Cerebellar nuclear complex (tissue), 1 donor: ENCODE results near the gene MSI2.

Experiments
- DNase-seq, 2 experiments: peaks; one replicate each; lab custom pipeline; 2025; lab: John Stamatoyannopoulos, UW

The MSI2 gene

DNA sequence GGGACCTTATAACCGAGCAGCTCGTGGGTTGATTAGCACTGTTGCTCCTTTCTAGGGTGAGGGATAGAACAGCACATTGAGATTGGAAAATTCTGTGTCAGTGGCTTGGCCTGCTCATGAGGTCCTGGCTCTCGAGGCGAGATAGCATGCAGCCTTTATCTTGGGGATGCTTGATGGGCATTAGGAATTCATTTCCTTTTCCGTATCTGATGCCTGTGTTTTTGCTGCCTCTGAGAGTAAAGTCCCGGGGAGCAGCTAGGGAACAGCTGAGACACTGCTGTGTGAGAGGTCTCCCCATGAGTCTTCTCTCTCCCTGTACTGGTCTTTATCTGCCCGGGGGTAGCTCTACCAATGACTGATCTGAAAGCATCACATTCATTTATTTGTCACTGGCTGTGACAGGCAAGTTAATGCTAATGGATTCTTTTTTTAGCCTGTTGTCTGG is 14.5 kb downstream of the MSI2 start:
- DNase-seq: no peak

DNA sequence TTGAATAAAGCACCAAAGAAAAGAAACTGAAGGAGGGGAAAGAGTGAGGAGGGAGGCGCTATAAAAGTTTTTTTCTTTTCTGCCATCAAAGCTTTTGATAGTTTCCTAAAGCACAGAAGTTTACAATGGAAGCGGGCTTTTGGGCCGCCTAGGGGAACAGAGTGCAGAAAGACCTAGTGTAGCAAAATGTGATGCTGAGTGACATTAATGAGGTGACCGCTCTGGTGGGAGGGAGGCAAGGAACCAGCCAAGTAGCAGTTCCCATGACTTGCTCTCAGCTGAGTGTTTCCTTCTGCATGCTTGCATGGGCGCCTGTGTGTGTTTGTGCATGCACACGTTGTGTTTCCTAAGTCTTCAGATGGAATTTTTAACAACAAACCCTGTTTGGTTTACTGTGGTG is 15.5 kb downstream of the MSI2 start:
- no peak for DNase-seq

DNA sequence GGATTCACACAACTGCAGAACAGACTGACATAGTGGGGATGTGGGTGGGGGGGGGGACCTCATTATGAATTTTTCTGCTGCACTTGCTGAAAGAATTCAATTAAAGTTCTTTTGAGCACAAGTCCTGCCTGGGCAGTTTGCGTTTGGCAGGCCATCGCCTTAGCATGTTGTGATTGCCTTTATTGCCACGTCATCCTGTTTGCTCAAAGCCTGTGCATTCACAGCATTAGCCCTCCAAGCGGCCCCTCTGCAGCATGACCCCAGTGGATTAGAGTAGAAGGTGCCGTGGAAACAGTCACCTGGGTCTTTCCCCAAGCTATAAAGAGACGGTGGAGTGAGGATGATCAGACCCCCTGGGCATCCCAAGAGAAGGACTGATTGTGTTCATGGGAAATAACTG is 17.2 kb downstream of the MSI2 start:
- no peak for DNase-seq

DNA sequence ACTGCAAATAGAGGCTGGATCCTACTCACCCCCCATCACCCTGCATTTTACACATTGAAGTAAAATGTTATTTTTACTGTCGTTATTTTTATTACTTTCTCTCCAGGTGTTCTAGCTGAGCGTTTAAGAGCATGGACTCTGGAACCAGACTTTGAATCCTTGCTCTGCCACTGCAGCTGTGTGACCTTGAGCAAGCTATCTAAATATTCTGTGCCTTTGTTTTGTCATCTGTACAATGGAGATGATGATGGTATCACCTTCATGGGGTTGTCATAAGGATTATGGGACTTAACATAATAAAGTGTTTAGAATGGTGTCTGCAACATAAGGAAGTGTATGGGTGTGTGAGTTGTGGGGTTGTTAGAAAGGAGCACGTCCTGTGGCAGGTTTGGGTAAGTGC is 17.8 kb downstream of the MSI2 start:
- no peak for DNase-seq

DNA sequence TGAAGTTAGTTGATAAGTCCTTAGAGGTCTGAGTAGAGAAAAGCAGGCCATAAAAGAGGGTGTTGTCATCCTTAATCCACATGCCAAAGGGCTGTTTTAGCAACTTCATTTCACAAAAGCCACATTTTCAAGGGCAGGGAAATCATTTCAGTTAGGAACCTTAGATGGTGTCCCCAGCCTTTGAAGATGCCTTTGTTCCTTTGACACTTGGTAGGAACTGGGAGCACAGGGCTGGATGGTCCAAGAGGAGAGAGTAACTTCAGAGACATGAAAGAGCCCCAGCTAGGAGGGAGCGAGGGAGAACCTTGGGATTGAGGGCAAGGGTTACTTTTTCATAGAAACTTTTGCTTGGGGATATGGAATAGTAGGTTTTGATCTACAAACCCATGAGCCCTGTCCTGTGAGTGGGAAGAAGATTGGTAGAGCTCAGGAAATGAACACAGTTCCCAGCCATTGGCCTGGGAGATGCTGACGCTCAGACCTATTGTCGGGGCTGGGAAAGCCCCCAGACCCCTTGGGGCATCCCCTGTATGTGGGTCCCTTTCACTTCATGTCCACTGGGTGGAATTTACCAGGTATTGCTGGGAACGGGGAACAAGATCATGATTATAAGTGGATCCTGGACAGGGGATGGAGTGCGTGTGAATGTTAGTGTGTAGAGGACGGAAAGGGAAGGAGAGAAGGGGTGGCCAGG is 18.9 kb downstream of the MSI2 start:
- DNase-seq: no peak

DNA sequence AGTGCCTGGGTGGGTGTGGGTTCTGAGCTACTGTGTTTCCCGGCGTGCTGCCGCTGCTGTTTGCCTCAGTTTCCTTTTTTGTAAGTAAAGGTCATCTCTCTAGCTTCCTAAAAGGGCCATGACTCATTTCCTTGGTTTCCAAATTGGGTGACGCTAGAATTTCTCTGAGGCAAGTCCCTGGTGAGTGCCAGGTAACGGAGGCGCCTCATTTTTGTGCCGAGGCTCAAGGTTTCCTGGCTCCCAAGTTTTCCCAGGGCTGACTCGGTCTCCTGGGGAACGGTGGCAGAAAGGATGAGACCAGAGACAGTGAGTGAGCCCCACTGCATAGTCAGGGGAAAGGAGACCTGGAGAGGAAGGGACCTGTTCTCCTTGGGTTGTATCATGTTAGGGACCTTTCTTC is 20.3 kb downstream of the MSI2 start:
- DNase-seq: no peak

DNA sequence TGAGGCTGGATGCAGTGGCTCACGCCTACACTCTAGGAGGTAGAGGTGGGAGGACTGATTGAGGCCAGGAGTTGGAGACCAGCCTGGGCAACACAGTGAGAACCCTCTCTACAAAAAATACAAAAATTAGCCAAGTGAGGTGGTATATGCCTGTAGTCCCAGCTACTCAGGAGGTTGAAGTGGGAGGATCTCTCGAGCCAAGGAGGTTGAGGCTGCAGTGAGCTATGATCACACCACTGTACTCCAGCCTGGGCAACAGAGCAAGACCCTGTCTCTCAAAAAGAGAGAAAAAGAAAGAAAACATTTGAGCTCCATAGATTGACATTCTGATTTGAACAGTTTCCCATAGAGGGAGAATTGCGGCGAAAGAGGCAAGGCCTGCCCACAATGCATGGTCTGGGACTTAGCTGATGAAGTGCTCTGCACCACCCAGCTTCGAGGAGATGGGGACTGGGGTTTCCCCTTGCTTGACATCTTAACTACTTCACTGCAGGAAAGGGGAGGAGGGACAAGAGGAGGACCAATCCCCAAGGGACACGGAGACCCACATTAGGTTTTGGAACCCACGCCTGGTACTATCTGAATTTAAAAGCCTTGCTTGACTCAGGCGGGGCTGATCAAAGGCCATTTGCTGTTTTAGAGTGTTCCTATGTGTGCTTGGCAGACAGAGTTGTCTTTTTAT is 21.7 kb downstream of the MSI2 start:
- DNase-seq: no peak

DNA sequence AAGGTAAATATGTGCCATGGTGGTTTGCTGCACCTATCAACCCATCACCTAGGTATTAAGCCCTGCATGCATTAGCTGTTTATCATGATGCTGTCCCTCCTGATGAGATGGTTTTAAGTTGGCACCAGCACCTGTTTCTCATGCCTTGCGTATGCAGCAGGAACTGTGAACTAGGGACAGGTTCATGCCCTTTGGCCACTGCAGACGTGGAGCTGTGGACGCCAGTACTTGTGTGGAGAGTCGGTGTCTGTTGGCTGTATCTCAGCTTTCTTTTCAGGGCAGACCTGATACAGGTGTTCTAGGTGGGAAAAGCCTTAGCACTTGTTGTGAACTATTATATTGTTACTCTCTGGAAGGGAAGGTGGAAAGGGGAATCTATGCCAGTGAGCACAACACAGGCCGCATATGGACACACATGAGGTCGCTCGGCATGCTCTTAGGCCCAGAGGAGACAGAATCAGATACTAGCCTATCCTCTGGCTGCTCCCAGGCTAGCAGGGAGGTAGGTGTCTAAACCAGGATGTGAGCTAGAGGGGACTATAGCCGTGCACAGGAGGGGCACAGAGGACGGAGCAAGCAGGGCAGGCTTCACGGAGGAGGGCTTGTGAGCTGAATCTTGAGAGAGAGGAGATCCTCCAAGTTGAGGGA is 22.5 kb downstream of the MSI2 start:
- no peak for DNase-seq

DNA sequence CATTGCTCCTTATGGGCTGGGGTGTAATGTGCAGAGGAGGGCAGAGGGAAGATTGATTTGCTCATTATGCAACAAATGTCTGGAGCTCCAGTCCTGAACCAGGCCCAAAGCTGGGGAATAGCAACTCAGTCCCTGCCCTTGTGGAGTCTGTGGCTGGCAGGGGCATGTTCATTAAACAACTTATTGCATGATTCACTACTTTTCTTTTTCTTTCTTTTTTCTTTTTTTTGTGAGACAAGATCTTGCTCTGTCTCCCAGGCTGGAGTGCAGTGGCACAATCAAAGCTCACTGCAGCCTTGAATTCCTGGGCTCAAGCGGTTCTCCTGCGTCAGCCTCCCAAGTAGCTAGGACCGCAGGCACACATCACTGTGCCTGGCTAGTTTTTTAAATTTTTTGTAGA is 23.1 kb downstream of the MSI2 start:
- no peak for DNase-seq

DNA sequence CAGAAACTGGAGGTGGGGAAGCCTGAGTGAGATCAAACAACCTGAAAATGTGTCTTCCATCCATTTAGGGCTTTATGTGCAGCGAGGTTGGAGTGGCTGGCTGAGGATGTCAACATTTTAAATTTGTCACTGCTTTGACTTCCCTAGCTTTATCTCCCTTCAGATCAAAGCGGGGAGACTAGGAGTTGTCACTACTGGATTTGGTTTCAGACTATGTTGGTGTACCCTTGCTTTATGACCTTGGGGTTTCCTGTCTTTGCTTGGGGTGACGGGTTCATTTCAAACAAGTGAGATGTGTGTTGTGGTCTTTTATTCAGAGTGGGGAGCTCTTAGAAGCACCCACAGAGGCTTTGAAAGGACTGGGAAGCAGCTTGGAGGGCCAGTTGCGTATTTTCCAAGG is 25.6 kb downstream of the MSI2 start:
- DNase-seq: no peak

DNA sequence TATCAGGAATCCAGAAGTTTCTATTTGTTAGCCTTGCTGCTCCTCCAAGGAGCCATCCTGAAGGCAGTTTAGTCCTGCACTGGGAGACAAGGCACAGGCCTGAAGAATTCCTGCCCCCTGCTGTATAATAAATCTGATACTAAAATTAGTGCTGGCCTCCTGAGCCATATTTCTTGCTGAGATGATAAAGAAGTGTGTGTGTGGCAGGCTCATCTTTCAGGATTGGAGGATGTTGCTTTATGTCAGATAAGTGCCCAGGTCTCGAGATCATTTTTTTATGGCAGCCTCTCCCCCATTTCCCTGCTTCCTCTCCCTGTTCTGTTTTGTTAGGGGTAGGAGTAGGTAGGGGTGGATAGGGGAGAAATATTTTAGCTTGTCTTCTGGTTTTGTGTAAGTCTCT is 26.0 kb downstream of the MSI2 start:
- DNase-seq: no peak

DNA sequence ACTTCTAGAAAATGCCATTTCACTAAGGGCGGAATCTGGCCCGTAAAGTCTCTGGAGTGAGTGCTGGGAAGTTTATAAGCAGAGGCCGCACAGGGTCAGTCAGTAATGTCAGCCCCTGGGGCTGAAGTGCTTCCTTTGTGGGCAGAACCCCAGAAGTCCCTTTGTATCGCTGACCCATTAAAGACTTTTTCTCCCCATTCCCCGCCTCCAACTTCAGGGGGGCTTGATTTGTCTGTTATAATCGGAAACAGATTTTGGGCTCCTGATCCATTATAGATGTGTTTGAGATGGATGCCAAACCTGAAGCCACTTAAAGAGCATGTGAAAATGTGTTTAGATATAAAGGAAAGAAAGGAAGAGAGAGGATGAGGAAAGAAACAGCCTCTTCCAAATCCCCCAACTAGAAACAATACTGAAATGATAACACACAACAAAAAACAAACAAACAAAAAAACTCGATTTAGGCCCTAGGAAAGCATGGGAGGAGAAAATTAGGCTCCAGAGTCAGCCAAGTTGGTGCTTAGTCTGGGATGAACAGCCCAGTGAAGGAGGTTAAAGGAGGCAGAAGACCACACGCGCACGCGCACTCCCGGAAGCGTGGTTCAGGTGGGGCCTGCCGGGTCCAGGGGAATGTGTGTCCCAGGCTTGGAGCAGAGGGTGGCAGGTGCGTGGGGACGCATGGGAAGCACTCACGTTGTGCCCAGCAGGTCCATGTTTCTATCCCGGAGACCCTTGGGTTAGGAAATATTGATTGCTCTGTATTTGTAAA is 27.1 kb downstream of the MSI2 start:
- no peak for DNase-seq

DNA sequence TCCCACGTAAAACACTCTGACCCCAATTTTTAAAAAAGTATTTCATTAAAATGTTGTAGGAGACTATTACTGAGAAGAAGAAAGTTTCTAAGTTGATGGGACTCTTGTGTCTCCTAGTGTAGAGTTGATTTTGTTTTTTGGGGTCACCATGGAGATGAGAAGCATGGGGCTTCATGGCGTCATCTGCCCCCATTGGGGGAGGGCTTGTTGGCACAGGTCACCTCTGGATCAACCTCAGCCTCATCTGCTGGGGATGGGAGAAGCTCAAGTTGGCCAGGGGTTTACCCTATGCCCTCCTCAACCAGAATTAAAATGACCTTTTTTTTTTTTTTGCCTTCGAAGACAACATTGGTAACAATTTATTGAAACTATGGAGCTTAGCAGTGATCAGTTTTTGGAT is 28.3 kb downstream of the MSI2 start:
- no peak for DNase-seq

DNA sequence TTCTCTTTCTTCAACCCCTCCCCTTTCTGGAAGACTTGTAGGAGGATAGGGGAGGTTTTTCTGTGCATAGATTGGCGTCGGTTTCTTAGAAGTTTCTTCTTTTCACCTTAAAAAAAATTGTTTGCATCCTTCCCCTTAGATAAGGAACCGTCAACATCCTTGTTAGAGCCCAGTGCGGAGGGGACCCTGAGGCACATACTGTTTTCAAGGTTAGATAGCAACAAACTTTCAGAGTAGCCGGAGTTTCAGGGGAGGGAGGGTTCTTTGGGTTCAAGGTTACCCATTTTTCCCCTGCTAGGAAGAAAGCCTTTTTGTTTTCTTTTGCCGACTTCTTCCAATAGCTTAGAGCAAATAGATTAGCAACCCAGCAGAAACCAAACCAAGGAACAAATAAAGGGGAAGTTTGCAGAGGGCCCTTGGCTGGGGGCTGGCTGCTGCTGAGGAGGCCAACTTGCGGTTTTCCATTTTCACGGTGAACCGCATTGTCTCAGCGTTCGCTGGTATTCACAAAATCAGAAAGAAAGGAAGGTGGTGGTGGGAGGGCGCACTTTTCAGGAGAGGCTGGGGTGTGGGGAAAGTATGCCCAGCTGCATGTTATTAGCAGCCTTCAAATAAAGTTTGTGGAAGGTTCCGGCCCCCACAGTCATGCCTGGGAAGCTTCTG is 28.8 kb downstream of the MSI2 start:
- no peak for DNase-seq

DNA sequence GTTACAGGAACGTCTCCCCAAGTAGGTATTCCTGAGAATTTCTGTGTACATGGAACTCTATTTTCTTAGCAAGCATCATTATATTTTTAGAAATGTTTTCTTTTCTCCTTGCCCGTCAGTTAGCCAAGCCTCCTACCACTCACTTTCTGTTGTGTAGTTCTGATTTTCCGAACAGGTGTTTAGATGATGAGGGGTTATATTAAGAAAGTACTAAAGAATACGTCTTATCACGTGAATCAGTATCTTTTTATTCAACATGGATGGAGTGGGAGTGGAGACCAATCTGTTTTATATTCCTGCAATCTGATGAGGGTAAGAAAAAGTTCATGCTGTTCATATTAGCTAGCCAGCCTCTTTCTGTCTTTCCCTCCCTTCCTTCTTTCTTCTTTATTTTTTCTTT is 29.4 kb downstream of the MSI2 start:
- DNase-seq: no peak

DNA sequence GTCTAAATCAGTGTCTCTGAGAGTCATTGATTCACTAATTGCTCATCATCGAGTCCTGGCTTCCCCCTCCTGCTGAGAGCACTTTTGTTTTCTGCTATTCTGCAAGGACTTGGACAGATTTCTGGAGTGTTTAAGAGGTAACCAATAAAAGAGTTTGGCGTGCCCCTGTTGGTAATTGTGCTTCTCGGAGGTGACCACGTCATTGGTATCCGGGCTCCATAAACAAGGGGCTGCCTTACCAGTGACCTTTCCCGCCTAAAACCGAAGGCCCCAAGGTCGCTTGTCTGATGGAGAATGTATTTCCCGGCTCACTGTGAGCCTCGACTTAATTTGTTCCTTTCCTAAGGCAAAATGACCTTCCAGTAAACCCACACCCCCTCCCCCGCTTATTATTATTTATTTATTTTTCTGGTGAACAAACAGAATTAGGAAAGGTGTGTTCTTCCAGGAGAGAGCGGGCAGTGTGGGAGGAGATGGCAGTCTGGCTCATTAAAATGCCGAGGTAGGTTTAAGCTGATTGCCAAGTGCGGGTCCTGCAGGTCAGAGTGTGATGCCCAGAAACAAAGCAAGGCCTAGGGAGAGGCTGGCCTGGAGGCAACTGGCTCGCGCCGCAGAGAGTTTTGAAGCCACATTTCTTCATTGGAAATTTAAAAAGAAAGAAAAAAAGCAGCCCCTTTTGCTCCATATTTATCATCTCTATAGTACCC is 30.2 kb downstream of the MSI2 start:
- no peak for DNase-seq

DNA sequence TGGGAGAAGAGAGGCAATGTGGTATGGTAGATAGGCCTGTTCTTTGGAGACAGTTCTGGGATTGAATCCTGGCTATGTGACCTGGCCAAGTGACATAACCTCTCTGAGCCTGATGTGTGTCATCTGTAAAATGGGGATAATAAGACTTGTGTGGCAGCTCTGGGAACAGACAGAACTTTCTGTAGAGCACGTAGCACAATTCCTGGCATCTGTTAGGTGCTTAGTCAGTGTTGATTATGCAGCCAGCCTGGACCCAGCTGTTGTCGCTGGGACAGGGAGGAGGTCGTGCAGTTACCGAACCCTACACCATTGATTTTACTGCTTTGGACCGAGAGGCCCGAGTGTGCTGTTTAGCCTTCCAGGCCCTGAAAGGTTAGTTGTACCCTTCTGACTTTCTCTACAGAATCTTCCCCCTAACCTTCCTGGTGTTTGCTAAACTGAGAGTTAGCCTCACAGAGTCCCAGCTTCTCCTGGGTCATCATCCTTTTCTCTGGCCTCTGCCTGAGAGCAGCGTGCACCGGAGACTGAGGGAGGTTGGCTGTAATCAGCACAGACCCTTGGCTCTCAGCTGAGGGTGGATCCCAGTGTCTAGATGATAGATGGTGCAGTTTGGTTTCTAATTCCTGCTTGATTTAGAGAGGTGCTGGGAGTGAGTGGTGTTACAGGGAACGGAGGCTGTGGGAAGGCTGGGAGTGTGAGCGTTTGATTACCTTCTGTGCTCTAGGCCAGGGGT is 31.9 kb downstream of the MSI2 start:
- no peak for DNase-seq

DNA sequence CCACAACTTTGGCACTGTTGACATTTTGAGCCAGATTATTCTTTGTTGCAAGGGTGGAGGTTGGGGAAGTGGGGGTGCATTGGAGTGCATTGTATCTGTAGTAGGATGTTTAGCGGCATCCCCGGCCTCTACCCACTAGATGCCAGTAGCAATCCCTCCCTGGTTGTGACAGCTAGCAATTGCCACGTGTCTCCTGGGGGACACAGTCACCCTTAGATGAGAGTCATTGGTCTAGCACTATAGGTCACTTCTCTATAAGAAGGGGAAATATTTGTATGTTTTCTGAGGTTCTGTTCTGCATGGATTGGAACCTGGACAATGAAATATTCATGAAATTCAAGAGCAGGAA is 32.4 kb downstream of the MSI2 start:
- DNase-seq: no peak

DNA sequence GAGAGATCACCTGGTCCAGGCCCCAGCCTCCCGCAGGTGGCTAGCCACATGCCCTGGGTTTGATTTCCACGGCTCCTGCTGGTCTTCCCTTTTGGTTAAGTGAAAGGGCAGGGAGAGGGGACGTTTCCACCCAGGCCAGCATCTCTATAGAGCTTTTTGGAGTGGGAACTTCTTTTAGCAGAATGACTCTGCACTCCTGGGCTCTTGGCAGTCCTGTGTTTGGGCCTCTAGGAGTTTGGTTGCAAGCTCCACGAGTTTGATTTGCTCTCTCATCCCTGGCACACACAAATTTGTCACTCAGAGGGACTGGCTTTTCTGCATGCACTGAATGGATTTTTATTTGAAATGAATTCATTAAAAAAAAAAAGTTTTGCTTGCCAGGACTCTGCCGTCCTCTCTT is 32.8 kb downstream of the MSI2 start:
- DNase-seq: no peak

DNA sequence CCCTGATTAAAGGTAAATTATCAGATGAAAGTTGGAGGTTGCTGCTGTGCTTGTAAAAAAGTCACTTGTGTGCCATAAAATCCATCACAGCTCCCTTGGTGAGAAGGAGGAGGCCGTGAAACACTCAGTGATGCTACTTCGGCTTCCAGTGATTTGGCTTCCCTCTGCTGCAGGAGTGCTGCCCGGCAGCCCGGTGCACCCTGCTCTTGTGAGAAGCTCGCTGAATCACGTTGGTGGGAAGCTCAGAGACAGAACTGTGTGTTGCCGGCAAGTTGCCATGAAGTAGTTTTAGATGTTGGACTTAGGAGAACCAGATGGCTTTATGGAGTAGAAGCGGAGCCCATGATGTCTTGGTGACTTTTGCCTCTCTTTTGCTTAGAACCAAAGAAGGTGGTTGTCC is 33.3 kb downstream of the MSI2 start:
- DNase-seq: no peak

DNA sequence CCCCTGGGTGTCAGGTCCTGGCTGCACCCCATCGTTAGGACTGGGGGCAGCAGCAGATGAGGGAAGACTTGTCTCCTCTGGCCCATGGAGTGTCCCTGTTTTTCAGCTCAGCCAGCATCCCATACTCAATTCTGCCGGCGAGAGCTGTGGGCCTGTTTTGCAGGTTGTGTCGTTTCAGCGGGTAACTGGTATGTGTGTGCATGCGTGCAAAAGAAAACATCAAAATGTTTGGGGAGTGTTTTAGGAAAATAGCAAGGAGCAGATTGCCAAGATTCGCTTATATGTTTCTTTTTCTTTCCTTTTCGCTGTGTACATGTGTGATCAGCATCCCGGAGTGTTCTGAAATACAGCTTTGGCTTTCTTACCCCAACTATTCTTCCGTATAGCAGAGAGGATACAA is 34.7 kb downstream of the MSI2 start:
- no peak for DNase-seq
